HG03066 (cell line): Measurements from ENCODE around the gene URB2.
A peak's percentile ranks its signal among the peaks of the same experiment; 100 is the strongest.
"Not testable (repeated sequence)": the region's sequence is repeated elsewhere in the genome, so short reads cannot be mapped to it uniquely, and the experiment has no call there.

Source experiments
- ATAC-seq: cut with Tn5 transposase; IDR thresholded peaks from one replicate; pipeline ENCODE4 v1.9.1; 2021; ENCODE audit warnings: low read depth; ENCODE audit not compliant: unreplicated experiment

URB2 gene

GRCh38 chr1:229613938-229614337 is 12.1 kb upstream of the URB2 start:
- ATAC-seq = no peak

- ATAC-seq = no peak
These were observed 11.3 kb upstream of the URB2 start for GRCh38 chr1:229614701-229615100.

- ATAC-seq = no peak
These were observed 8.5 kb upstream of the URB2 start for GRCh38 chr1:229617351-229618100.

- ATAC-seq = no peak
These were observed 7.0 kb upstream of the URB2 start for GRCh38 chr1:229619002-229619401.

- ATAC-seq = no peak
These were observed 6.4 kb upstream of the URB2 start for GRCh38 chr1:229619614-229620013.

- ATAC-seq = no peak
These were observed 5.2 kb upstream of the URB2 start for GRCh38 chr1:229620876-229621275.

- ATAC-seq = no peak
These were observed 4.4 kb upstream of the URB2 start for GRCh38 chr1:229621663-229622062.

- ATAC-seq = not testable (repeated sequence)
These were observed 3.4 kb upstream of the URB2 start for GRCh38 chr1:229622641-229623120.

- no peak for ATAC-seq
These were observed 2.8 kb upstream of the URB2 start for GRCh38 chr1:229623225-229623624.

GRCh38 chr1:229623838-229624237 is 2.2 kb upstream of the URB2 start:
- ATAC-seq = no peak

- ATAC-seq = no peak
These were observed 1.5 kb upstream of the URB2 start for GRCh38 chr1:229624521-229625070.

- peak; percentile 34 for ATAC-seq
These were observed 754 bp upstream of the URB2 start for GRCh38 chr1:229625071-229625914.

- no peak for ATAC-seq
These were observed 956 bp downstream of the URB2 start for GRCh38 chr1:229627003-229627402.

- no peak for ATAC-seq
These were observed 3.2 kb downstream of the URB2 start for GRCh38 chr1:229629261-229629660.

- ATAC-seq = no peak
These were observed 5.1 kb downstream of the URB2 start for GRCh38 chr1:229631148-229631547.

- ATAC-seq = no peak
These were observed 5.9 kb downstream of the URB2 start for GRCh38 chr1:229631966-229632365.

- ATAC-seq = no peak
These were observed 10.0 kb downstream of the URB2 start for GRCh38 chr1:229636042-229636441.

GRCh38 chr1:229637746-229638145 is 11.7 kb downstream of the URB2 start:
- ATAC-seq = no peak

GRCh38 chr1:229640455-229640854 is 14.4 kb downstream of the URB2 start:
- no peak for ATAC-seq

GRCh38 chr1:229641306-229641705 is 15.3 kb downstream of the URB2 start:
- no peak for ATAC-seq

- ATAC-seq = no peak
These were observed 16.3 kb downstream of the URB2 start for GRCh38 chr1:229642376-229642775.
